B cell (primary cell): Measurements from ENCODE around the gene KLF16. TPM values are rescaled to one million over a fixed set of nuclear protein-coding genes. Genes with fewer than 3 reads are reported as not detected.

Source experiments
- ATAC-seq: fragments of 200-7000 bp; cut with Tn5 transposase; one replicate; pipeline ENCODE4 v1.10.0; 2021; ENCODE audit warnings: low read depth, mild to moderate bottlenecking, moderate number of reproducible peaks, moderate library complexity
- CTCF ChIA-PET: fragments of 350-600 bp; sonication (Branson Sonifier 250); formaldehyde crosslinking; loops from one replicate; lab custom pipeline; 2021; ENCODE audit warnings: antibody characterized with exemption, inconsistent platforms; lab: Charles Lee
- POLR2A ChIA-PET: fragments of 350-600 bp; sonication (Branson Sonifier 250); formaldehyde crosslinking; loops from one replicate; lab custom pipeline; 2021; ENCODE audit warnings: antibody characterized with exemption; lab: Charles Lee
- DNase-seq: peaks from one replicate; pipeline ENCODE4 v3.0.0; 2013
- H2AFZ ChIP-seq: 2 replicates; pipeline ENCODE4 v1.6.1; 2012; ENCODE audit warnings: mild to moderate bottlenecking, low read depth, low read length; ENCODE audit not compliant: insufficient read depth, poor library complexity, severe bottlenecking
- H3K27ac ChIP-seq, 2 donors: 1 replicate in 1 of 2; 2 replicates in 1 of 2; pipeline ENCODE4 v1.5.1; 2012 to 2013; ENCODE audit warnings: low read length in 2 of 2, mild to moderate bottlenecking in 2 of 2, moderate library complexity in 1 of 2
- H3K27me3 ChIP-seq, 4 experiments: fragments of 200-600 bp in 1 of 4; sonication (generic) in 1 of 4; replicated peaks in 1 of 4; 1 replicate in 2 of 4; 2 replicates in 2 of 4; pipeline versions ENCODE4 v1.6.1 to v1.7.0; 2013 to 2016; ENCODE audit warnings: low read length in 3 of 4, mild to moderate bottlenecking in 2 of 4, mixed read lengths in 1 of 4, moderate library complexity in 1 of 4; ENCODE audit not compliant: insufficient read depth in 4 of 4, control insufficient read depth in 3 of 4; ENCODE audit errors: control extremely low read depth in 1 of 4
- H3K36me3 ChIP-seq, 2 experiments: replicated peaks in 1 of 2; 1 replicate in 1 of 2; 2 replicates in 1 of 2; pipeline versions ENCODE4 v1.6.1 to v1.7.1; 2013; ENCODE audit warnings: low read length in 1 of 2; ENCODE audit not compliant: insufficient read depth in 2 of 2, control insufficient read depth in 1 of 2; ENCODE audit errors: control extremely low read depth in 1 of 2, extremely low read depth in 1 of 2
- H3K4me1 ChIP-seq, 2 donors: fragments of 200-600 bp in 1 of 2; sonication (generic) in 1 of 2; 1 replicate in 1 of 2; 2 replicates in 1 of 2; pipeline versions ENCODE4 v1.5.1 to v1.6.1; 2013 to 2017; ENCODE audit warnings: low read length in 2 of 2; ENCODE audit not compliant: control insufficient read depth in 2 of 2, insufficient read depth in 2 of 2
- H3K4me2 ChIP-seq: replicated peaks from 2 replicates; pipeline ENCODE3; 2012; ENCODE audit warnings: mild to moderate bottlenecking, low read depth, low read length; ENCODE audit not compliant: poor library complexity, severe bottlenecking
- H3K4me3 ChIP-seq, 5 experiments: fragments of 200-600 bp in 1 of 5; sonication (generic) in 1 of 5; 1 replicate in 3 of 5; 2 replicates in 2 of 5; pipeline versions ENCODE4 v1.5.1 to v1.7.0; 2011 to 2016; ENCODE audit warnings: low read length in 4 of 5, mild to moderate bottlenecking in 4 of 5, low read depth in 2 of 5, control low read depth in 1 of 5, moderate library complexity in 1 of 5; ENCODE audit not compliant: insufficient read depth in 1 of 5; ENCODE audit errors: control extremely low read depth in 1 of 5, extremely low read depth in 1 of 5
- H3K79me2 ChIP-seq: fragments of 200-600 bp; sonication (generic); one replicate; pipeline ENCODE4 v1.6.0; 2016; ENCODE audit warnings: low read length; ENCODE audit not compliant: control insufficient read depth, insufficient read depth
- H3K9ac ChIP-seq: fragments of 200-600 bp; sonication (generic); 2 replicates; pipeline ENCODE4 v1.6.1; 2017; ENCODE audit warnings: mild to moderate bottlenecking, low read length, moderate library complexity
- H3K9me3 ChIP-seq, 3 donors: one replicate each; pipeline versions ENCODE4 v1.6.1 to v1.7.1; 2013; ENCODE audit warnings: low read length in 2 of 3; ENCODE audit not compliant: control insufficient read depth in 2 of 3, insufficient read depth in 1 of 3; ENCODE audit errors: control extremely low read depth in 1 of 3
- H4K20me1 ChIP-seq: 2 replicates; pipeline ENCODE4 v1.6.0; 2012; ENCODE audit warnings: mild to moderate bottlenecking, low read length; ENCODE audit not compliant: insufficient read depth, control insufficient read depth, poor library complexity, severe bottlenecking
- H3K27ac Mint-ChIP-seq: one replicate; pipeline ENCODE4 v1.8.0; 2021; ENCODE audit warnings: mixed read lengths
- H3K27me3 Mint-ChIP-seq: one replicate; pipeline ENCODE4 v1.8.0; 2021; ENCODE audit warnings: mixed read lengths
- H3K4me1 Mint-ChIP-seq: one replicate; pipeline ENCODE4 v1.8.0; 2021; ENCODE audit warnings: mixed read lengths
- H3K4me3 Mint-ChIP-seq: one replicate; pipeline ENCODE4 v1.8.0; 2021; ENCODE audit warnings: mixed read lengths
- H3K9me3 Mint-ChIP-seq: one replicate; pipeline ENCODE4 v1.8.0; 2022; ENCODE audit warnings: mixed read lengths; ENCODE audit not compliant: insufficient read depth
- EZH2 ChIP-seq: IDR thresholded peaks from 2 replicates; pipeline ENCODE4 v1.6.1; 2012; ENCODE audit warnings: borderline replicate concordance, low read depth, mild to moderate bottlenecking, moderate library complexity, low read length; ENCODE audit not compliant: insufficient read depth, poor library complexity, severe bottlenecking
- WGBS: methylation state at CpG from one replicate; pipeline ENCODE4 v1.1.5; 2013; ENCODE audit warnings: missing lambda C conversion rate; ENCODE audit not compliant: insufficient coverage; 5-methylcytosine and 5-hydroxymethylcytosine counted together
- intact Hi-C: fragments of 100-400 bp; cut with micrococcal nuclease; formaldehyde crosslinking; loops from one replicate; pipeline ENCODE4 v1.10.0; 2022
- polyA plus RNA-seq: library from polyadenylated mRNA; depleted of rRNA; stranded (reverse); fragments of >200 nt; gene quantifications from 2 replicates; pipeline ENCODE4 v1.2.3, GENCODE V29; 2012
- total RNA-seq, 2 donors: library from RNA; stranded (reverse); fragments of 120-200 nt in 1 of 2; gene quantifications; 1 replicate in 1 of 2; 2 replicates in 1 of 2; pipeline versions ENCODE4 v1.2.3 to v1.2.4, GENCODE V29; 2013 to 2022
- TF ChIP-seq, protein P1 (sequence below): fragments of 200-600 bp; IDR thresholded peaks from one replicate; pipeline ENCODE4 v1.8.0; 2022; ENCODE audit warnings: antibody characterized with exemption, mild to moderate bottlenecking

KLF16 gene
- total and polyA plus RNA-seq, 2 donors (not counting 1 experiment from before 2014, with no cell fraction given), result 29.7 to 49.0 TPM

- Histone ChIP-seq H3K27me3 (no peaks in the 10 kb centered on the region), H2AFZ (no peak overlapping the region), H3K4me2 (peak overlapping the region; percentile 97), H3K79me2 (peaks cover 72% of the 10 kb centered on the region), H3K9ac (peak overlapping the region; percentile 74), H3K9me3 (no peaks in the 10 kb centered on the region), H3K36me3 (peaks cover 0 to 4% of the 10 kb centered on the region in 2 experiments), H3K4me3 (peak overlapping the region in 4 of 5 experiments; percentile 61 to 70 (median 64)), H3K4me1 (peaks cover 65 to 86% of the 10 kb centered on the region in 2 donors), H3K27ac (peak overlapping the region; percentile 75 to 79), H4K20me1 (peaks cover 85% of the 10 kb centered on the region)
- Mint-ChIP-seq H3K27me3 (no peaks in the 10 kb centered on the region), H3K4me1 (peaks cover 68% of the 10 kb centered on the region), H3K9me3 (no peaks in the 10 kb centered on the region), H3K27ac (peak overlapping the region; percentile 87), H3K4me3 (peak overlapping the region; percentile 83)
- WGBS, result 14% methylated on average over 31 of the region's 33 CpGs
- intact Hi-C loops, result no loop called here
- CTCF ChIA-PET, result interaction anchor here (1.0 to 1.8 kb wide), 2 partner anchors 10 to 20 kb away, joined by 3 to 5 read pairs; no protein-coding TSS in a partner anchor
- POLR2A ChIA-PET, result interaction anchor here (0.5 to 1.1 kb wide), 5 partner anchors 9 to 420 kb away, joined by 3 to 4 read pairs (median 4); no protein-coding TSS in a partner anchor
- DNase-seq (peak; percentile 77), ATAC-seq (peak; percentile 66)
- TF ChIP-seq, protein P1, sequence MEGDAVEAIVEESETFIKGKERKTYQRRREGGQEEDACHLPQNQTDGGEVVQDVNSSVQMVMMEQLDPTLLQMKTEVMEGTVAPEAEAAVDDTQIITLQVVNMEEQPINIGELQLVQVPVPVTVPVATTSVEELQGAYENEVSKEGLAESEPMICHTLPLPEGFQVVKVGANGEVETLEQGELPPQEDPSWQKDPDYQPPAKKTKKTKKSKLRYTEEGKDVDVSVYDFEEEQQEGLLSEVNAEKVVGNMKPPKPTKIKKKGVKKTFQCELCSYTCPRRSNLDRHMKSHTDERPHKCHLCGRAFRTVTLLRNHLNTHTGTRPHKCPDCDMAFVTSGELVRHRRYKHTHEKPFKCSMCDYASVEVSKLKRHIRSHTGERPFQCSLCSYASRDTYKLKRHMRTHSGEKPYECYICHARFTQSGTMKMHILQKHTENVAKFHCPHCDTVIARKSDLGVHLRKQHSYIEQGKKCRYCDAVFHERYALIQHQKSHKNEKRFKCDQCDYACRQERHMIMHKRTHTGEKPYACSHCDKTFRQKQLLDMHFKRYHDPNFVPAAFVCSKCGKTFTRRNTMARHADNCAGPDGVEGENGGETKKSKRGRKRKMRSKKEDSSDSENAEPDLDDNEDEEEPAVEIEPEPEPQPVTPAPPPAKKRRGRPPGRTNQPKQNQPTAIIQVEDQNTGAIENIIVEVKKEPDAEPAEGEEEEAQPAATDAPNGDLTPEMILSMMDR, result no peak
- TF ChIP-seq EZH2, result no peak
These were observed 8.1 kb downstream of the KLF16 start for GRCh38 chr19:1855040-1855827.
